A549 (cell line): Measurements from ENCODE around the gene FBXL22. TPM values are rescaled to one million over a fixed set of nuclear protein-coding genes. Genes with fewer than 3 reads are reported as not detected.
A peak's percentile ranks its signal among the peaks of the same experiment; 100 is the strongest.

Experiments
- ATAC-seq, 2 experiments: fragments of 200-7000 bp in 1 of 2; fragments of >200 bp in 1 of 2; cut with Nextera tagmentation in 1 of 2; cut with Tn5 transposase in 1 of 2; 3 replicates each; pipeline versions ENCODE4 v1.8.0 to v1.9.1; 2018 to 2020; ENCODE audit warnings: mild to moderate bottlenecking in 1 of 2, moderate library complexity in 1 of 2
- CTCF ChIA-PET: fragments of 300-600 bp; sonication (Branson Sonifier 250); formaldehyde crosslinking; extraction: SDS; loops from one replicate; lab custom pipeline; 2021; ENCODE audit warnings: antibody characterized with exemption, inconsistent platforms; lab: Yijun Ruan, JAX
- POLR2A ChIA-PET: fragments of 350-600 bp; formaldehyde crosslinking; extraction: SDS; loops from one replicate; lab custom pipeline; 2021; ENCODE audit warnings: antibody characterized with exemption, inconsistent platforms; lab: Yijun Ruan, JAX
- DNase-seq, 2 experiments: peaks; one replicate each; pipeline versions ENCODE4 v3.0.0 to v3.0.0-alpha.2; 2011 to 2016; ENCODE audit warnings: low read depth in 1 of 2, low spot score in 1 of 2
- FAIRE-seq: peaks from 2 replicates; lab custom pipeline; 2011; peaks lifted over from hg19 to GRCh38; lab: Jason Lieb, UNC
- H3K27ac ChIP-seq, 2 experiments: fragments of >200 bp; sonication (Bioruptor Twin); formaldehyde crosslinking; 3 replicates each; pipeline ENCODE4 v1.5.1; 2016 to 2017
- H3K4me1 ChIP-seq: fragments of >200 bp; sonication (Bioruptor Twin); formaldehyde crosslinking; 3 replicates; pipeline ENCODE4 v1.6.1; 2016
- H3K4me2 ChIP-seq: fragments of >200 bp; sonication (Bioruptor Twin); formaldehyde crosslinking; 3 replicates; pipeline ENCODE4 v1.6.1; 2016
- H3K4me3 ChIP-seq: fragments of >200 bp; sonication (Bioruptor Twin); formaldehyde crosslinking; 3 replicates; pipeline ENCODE4 v1.5.1; 2016
- H3K9me3 ChIP-seq: fragments of >200 bp; sonication (Bioruptor Twin); formaldehyde crosslinking; 3 replicates; pipeline ENCODE4 v1.6.1; 2016
- CHD2 ChIP-seq: fragments of 150-350 bp; IDR thresholded peaks from 2 replicates; pipeline ENCODE4 v1.6.1; 2014; ENCODE audit warnings: low read length; ENCODE audit not compliant: partially characterized antibody
- CHD4 ChIP-seq: fragments of 200-600 bp; sonication (generic); IDR thresholded peaks from 2 replicates; pipeline ENCODE4 v1.6.1; 2016; ENCODE audit warnings: antibody characterized with exemption, mild to moderate bottlenecking, borderline replicate concordance
- EHF ChIP-seq: fragments of 250-450 bp; sonication (Bioruptor Pico); IDR thresholded peaks from 2 replicates; pipeline ENCODE4 v1.5.0; 2020; ENCODE audit warnings: mild to moderate bottlenecking
- EHMT2 ChIP-seq: fragments of 200-600 bp; sonication (generic); IDR thresholded peaks from 2 replicates; pipeline ENCODE4 v1.6.1; 2016; ENCODE audit warnings: antibody characterized with exemption, low read depth, mild to moderate bottlenecking, moderate library complexity
- EP300 ChIP-seq, 2 experiments: fragments of >200 bp; sonication (Bioruptor Twin); formaldehyde crosslinking; IDR thresholded peaks; 2 replicates in 1 of 2; 3 replicates in 1 of 2; pipeline ENCODE4 v1.6.1; 2016 to 2017
- ESRRA ChIP-seq: fragments of 150-350 bp; IDR thresholded peaks from 2 replicates; pipeline ENCODE4 v1.6.1; 2014; ENCODE audit warnings: mild to moderate bottlenecking, low read length, borderline replicate concordance
- FOSB ChIP-seq: fragments of 250-450 bp; sonication (Bioruptor Pico); IDR thresholded peaks from 2 replicates; pipeline ENCODE4 v1.5.0; 2020; ENCODE audit warnings: mild to moderate bottlenecking, moderate library complexity
- FOSL2 ChIP-seq, 2 experiments: fragments of 450-650 bp in 1 of 2; fragments of >200 bp in 1 of 2; sonication (Bioruptor Twin) in 1 of 2; formaldehyde crosslinking; IDR thresholded peaks; 2 replicates each; pipeline versions ENCODE4 v1.5.0 to v1.6.1; 2016 to 2020; ENCODE audit warnings: mild to moderate bottlenecking in 1 of 2, moderate library complexity in 1 of 2
- FOXS1 ChIP-seq: fragments of 250-450 bp; sonication (Bioruptor Pico); IDR thresholded peaks from 2 replicates; pipeline ENCODE4 v1.5.0; 2020; ENCODE audit warnings: mild to moderate bottlenecking, moderate library complexity
- HDAC2 ChIP-seq: fragments of 200-600 bp; sonication (generic); IDR thresholded peaks from 2 replicates; pipeline ENCODE4 v1.6.1; 2016
- HEYL ChIP-seq: fragments of 250-450 bp; sonication (Bioruptor Pico); IDR thresholded peaks from 2 replicates; pipeline ENCODE4 v1.8.0; 2021; ENCODE audit warnings: mild to moderate bottlenecking, moderate library complexity
- JUN ChIP-seq, 2 experiments: fragments of >200 bp; sonication (Bioruptor Twin); formaldehyde crosslinking; IDR thresholded peaks; 2 replicates in 1 of 2; 3 replicates in 1 of 2; pipeline ENCODE4 v1.6.1; 2016 to 2017
- JUNB ChIP-seq: fragments of >200 bp; sonication (Bioruptor Twin); formaldehyde crosslinking; IDR thresholded peaks from 2 replicates; pipeline ENCODE4 v1.6.1; 2016
- KDM1A ChIP-seq: fragments of 200-600 bp; sonication (generic); IDR thresholded peaks from 2 replicates; pipeline ENCODE4 v1.6.1; 2016; ENCODE audit warnings: low read depth, mild to moderate bottlenecking
- KDM5A ChIP-seq: fragments of 200-600 bp; sonication (generic); IDR thresholded peaks from 2 replicates; pipeline ENCODE4 v1.6.1; 2016; ENCODE audit warnings: antibody characterized with exemption, mild to moderate bottlenecking
- MAFK ChIP-seq: fragments of 450-650 bp; IDR thresholded peaks from 2 replicates; pipeline ENCODE4 v1.6.1; 2014; ENCODE audit not compliant: partially characterized antibody
- MAZ ChIP-seq: fragments of 150-350 bp; IDR thresholded peaks from 2 replicates; pipeline ENCODE4 v1.6.1; 2014; ENCODE audit warnings: antibody characterized with exemption, low read depth, low read length, borderline replicate concordance
- MYC ChIP-seq: IDR thresholded peaks from 2 replicates; pipeline ENCODE4 v1.6.1; 2012; ENCODE audit warnings: mild to moderate bottlenecking, inconsistent platforms, low read length, improper control_type of control experiment, borderline replicate concordance
- NPAS2 ChIP-seq: fragments of 250-450 bp; sonication (Bioruptor Pico); IDR thresholded peaks from 2 replicates; pipeline ENCODE4 v1.8.0; 2022; ENCODE audit warnings: mild to moderate bottlenecking, moderate library complexity, borderline replicate concordance
- RCOR1 ChIP-seq: fragments of 150-350 bp; IDR thresholded peaks from 2 replicates; pipeline ENCODE4 v1.6.1; 2014; ENCODE audit warnings: antibody characterized with exemption, low read length, low read depth
- RFX5 ChIP-seq: fragments of 450-650 bp; IDR thresholded peaks from 2 replicates; pipeline ENCODE4 v1.7.1; 2014; ENCODE audit warnings: antibody characterized with exemption, mild to moderate bottlenecking, moderate library complexity
- RNF2 ChIP-seq: fragments of 200-600 bp; sonication (generic); IDR thresholded peaks from 2 replicates; pipeline ENCODE4 v1.6.1; 2016; ENCODE audit warnings: low read depth, mild to moderate bottlenecking, antibody characterized with exemption, moderate library complexity, borderline replicate concordance
- ZC3H11A ChIP-seq: fragments of 450-650 bp; IDR thresholded peaks from 2 replicates; pipeline ENCODE4 v1.6.1; 2014; ENCODE audit warnings: antibody characterized with exemption, mild to moderate bottlenecking
- WGBS: methylation state at CpG from one replicate; pipeline ENCODE4 v1.1.6; 2017; ENCODE audit errors: missing lambda C conversion rate; 5-methylcytosine and 5-hydroxymethylcytosine counted together
- polyA plus RNA-seq, 4 experiments: library from polyadenylated mRNA; depleted of rRNA in 3 of 4; stranded (reverse); fragments of >200 nt; fragmentation: RNase III in 1 of 4; extraction: RNeasy Plus Mini Kit Qiagen cat#74134 plus additional on column Dnase treatment in 1 of 4; gene quantifications; 2 replicates in 3 of 4; 3 replicates in 1 of 4; pipeline ENCODE4 v1.2.3, GENCODE V29; 2011 to 2017
- TF ChIP-seq, protein P1 (sequence below): fragments of >200 bp; sonication (Bioruptor Twin); formaldehyde crosslinking; IDR thresholded peaks from 2 replicates; pipeline ENCODE4 v1.6.1; 2016
- TF ChIP-seq, protein P2 (sequence below): fragments of >200 bp; sonication (Bioruptor Twin); formaldehyde crosslinking; IDR thresholded peaks from 3 replicates; pipeline ENCODE4 v1.5.1; 2016
- TF ChIP-seq, protein P3 (sequence below): IDR thresholded peaks from 2 replicates; pipeline ENCODE4 v1.6.1; 2012
- TF ChIP-seq, protein P4 (sequence below): fragments of 200-600 bp; sonication (generic); IDR thresholded peaks from 2 replicates; pipeline ENCODE4 v1.6.1; 2016; ENCODE audit warnings: antibody characterized with exemption, mild to moderate bottlenecking, moderate library complexity
- TF ChIP-seq, protein P5 (sequence below): fragments of 150-350 bp; IDR thresholded peaks from 2 replicates; pipeline ENCODE4 v1.6.1; 2014; ENCODE audit warnings: low read depth, mild to moderate bottlenecking, low read length

FBXL22 gene
- polyA plus RNA-seq, 2 of the 4 experiments (the other 2 are of a cell fraction): 0.18 to 0.23 TPM

DNA sequence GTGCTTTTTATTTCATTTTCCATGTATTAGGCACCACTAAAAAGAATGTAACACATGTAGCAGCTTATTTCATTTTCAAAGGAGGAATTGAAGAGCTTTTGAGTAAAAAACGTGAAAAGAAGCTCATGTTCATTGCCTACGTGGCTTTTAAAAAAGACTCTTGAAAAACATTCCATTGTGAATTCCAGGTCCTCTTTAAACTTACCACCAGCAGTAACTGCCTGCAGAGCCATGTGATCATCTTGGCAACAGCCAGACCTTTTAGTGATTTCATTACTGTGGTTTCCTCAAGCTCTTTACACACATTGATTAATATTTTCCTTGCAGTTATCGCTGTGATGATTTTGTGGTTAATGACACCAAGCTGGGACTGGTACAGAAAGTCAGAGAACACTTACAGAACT, 43.8 kb upstream of the FBXL22 start:
- WGBS: 61% methylated on average over 3 of the region's 3 CpGs
- no peak overlapping the region for H3K27ac ChIP-seq
- H3K9me3 ChIP-seq: no peaks in the 10 kb centered on the region
- ChIA-PET POLR2A (no interaction called here), CTCF (interaction anchor here (0.8 to 2.5 kb wide), 12 partner anchors 12 to 89 kb away, joined by 3 to 14 read pairs (median 4); no protein-coding TSS in a partner anchor)
- no peak overlapping the region for H3K4me3 ChIP-seq
- DNase-seq (no peak), FAIRE-seq (peak; percentile 68), ATAC-seq (peak in 1 of 2 experiments; percentile 36; a peak in 2 of 6 replicates)
- peaks cover 34% of the 10 kb centered on the region for H3K4me1 ChIP-seq
- TF ChIP-seq ESRRA (no peak), FOSL2 (IDR thresholded peaks at IDR 0.05) (no peak), FOSL2 (CRISPR knock-in tag; IDR thresholded peaks at IDR 0.05) (no peak), HEYL (CRISPR knock-in tag) (no peak), FOSB (no peak), RFX5 (no peak), EHF (CRISPR knock-in tag) (no peak), CHD2 (no peak), MYC (no peak), MAZ (no peak), ZC3H11A (no peak), EP300 (IDR thresholded peaks at IDR 0.05) (no peak), JUN (IDR thresholded peaks at IDR 0.05) (no peak), NPAS2 (no peak), EHMT2 (no peak)
- TF ChIP-seq, protein P1, sequence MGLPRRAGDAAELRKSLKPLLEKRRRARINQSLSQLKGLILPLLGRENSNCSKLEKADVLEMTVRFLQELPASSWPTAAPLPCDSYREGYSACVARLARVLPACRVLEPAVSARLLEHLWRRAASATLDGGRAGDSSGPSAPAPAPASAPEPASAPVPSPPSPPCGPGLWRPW: no peak
- TF ChIP-seq, protein P2, sequence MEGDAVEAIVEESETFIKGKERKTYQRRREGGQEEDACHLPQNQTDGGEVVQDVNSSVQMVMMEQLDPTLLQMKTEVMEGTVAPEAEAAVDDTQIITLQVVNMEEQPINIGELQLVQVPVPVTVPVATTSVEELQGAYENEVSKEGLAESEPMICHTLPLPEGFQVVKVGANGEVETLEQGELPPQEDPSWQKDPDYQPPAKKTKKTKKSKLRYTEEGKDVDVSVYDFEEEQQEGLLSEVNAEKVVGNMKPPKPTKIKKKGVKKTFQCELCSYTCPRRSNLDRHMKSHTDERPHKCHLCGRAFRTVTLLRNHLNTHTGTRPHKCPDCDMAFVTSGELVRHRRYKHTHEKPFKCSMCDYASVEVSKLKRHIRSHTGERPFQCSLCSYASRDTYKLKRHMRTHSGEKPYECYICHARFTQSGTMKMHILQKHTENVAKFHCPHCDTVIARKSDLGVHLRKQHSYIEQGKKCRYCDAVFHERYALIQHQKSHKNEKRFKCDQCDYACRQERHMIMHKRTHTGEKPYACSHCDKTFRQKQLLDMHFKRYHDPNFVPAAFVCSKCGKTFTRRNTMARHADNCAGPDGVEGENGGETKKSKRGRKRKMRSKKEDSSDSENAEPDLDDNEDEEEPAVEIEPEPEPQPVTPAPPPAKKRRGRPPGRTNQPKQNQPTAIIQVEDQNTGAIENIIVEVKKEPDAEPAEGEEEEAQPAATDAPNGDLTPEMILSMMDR: no peak
- H3K4me2 ChIP-seq: peak overlapping the region; percentile 21

DNA sequence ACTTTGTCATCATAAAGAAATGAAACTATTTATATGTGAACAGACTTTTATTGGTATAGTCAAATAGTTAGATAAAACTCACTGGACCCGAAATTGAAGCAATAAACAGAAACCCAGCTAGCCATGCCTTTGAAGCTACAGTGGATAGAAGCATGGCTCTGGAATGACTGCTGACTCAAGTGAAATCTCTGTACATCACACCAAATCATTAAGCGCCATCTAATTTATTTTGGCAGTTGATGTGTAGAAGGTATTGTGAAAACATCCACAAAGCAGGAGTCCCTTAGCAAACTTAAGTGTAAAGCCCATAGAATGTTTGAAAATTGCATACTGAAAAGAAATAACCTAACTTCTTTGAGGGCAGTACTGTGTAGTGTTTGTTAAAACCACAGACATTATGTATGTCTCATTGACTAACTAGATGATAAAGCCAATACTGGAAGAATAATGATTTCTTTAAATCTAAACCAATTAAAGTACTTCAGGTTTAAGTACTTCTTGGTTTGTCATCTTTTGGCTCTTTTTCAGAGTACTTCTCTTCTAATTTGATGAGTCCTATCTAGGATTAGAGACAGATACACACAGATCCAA, 42.8 kb upstream of the FBXL22 start:
- peaks cover 34% of the 10 kb centered on the region for H3K4me1 ChIP-seq
- no peak overlapping the region for H3K4me3 ChIP-seq
- H3K4me2 ChIP-seq: no peak overlapping the region
- ATAC-seq: 0 out of 6 replicates have a peak, but pooled peaks of 1 of the 2 experiments have one; percentile 16
- CTCF ChIA-PET: interaction anchor here (0.6 to 2.5 kb wide), 8 partner anchors 8 to 88 kb away, joined by 3 to 14 read pairs (median 7); no protein-coding TSS in a partner anchor
- POLR2A ChIA-PET: no interaction called here
- peak; percentile 95 for FAIRE-seq
- 90% methylated on average over 2 of the region's 2 CpGs for WGBS
- TF ChIP-seq RNF2 (no peak), CHD4 (no peak), FOSL2 (IDR thresholded peaks at IDR 0.05) (no peak), FOSL2 (CRISPR knock-in tag; IDR thresholded peaks at IDR 0.05) (no peak), KDM5A (no peak), JUNB (no peak), MAFK (peak; percentile 50)
- TF ChIP-seq, protein P3, sequence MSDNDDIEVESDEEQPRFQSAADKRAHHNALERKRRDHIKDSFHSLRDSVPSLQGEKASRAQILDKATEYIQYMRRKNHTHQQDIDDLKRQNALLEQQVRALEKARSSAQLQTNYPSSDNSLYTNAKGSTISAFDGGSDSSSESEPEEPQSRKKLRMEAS: no peak
- H3K9me3 ChIP-seq: no peaks in the 10 kb centered on the region
- no peak for DNase-seq
- no peak overlapping the region for H3K27ac ChIP-seq

DNA sequence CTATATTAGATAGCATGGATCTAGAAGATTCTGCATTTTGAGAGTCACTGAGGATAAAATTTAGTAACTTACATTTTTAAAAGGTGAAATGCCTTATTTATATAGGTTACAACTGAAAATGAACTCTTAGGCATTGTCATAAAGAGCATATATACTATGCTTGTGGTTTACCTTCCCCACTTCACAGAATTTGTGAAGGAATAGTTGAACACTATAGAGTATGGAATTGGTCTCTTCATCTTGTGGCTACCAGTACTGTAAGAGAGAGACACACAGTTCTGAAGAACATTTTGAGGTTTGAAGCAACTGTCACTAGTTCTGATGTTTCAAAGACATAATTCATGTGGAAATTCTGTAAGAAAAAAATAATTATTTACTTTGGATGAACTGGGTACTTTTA, 41.7 kb upstream of the FBXL22 start:
- Histone ChIP-seq H3K4me1 (peaks cover 34% of the 10 kb centered on the region), H3K9me3 (no peaks in the 10 kb centered on the region), H3K4me3 (no peak overlapping the region), H3K4me2 (no peak overlapping the region), H3K27ac (no peak overlapping the region)
- ChIA-PET CTCF (interaction anchor here (0.7 to 1.4 kb wide), 3 partner anchors 43 to 266 kb away, joined by 3 to 8 read pairs (median 3); no protein-coding TSS in a partner anchor), POLR2A (no interaction called here)
- peak; percentile 72 for FAIRE-seq
- no peak for DNase-seq
- ATAC-seq: no peak
- no peak for TF ChIP-seq HDAC2
- no peak for TF ChIP-seq KDM1A
- TF ChIP-seq FOSB: no peak
- no peak for TF ChIP-seq FOXS1
- no peak for TF ChIP-seq RFX5
- TF ChIP-seq ESRRA: no peak
- TF ChIP-seq RCOR1: no peak
- TF ChIP-seq, protein P4, sequence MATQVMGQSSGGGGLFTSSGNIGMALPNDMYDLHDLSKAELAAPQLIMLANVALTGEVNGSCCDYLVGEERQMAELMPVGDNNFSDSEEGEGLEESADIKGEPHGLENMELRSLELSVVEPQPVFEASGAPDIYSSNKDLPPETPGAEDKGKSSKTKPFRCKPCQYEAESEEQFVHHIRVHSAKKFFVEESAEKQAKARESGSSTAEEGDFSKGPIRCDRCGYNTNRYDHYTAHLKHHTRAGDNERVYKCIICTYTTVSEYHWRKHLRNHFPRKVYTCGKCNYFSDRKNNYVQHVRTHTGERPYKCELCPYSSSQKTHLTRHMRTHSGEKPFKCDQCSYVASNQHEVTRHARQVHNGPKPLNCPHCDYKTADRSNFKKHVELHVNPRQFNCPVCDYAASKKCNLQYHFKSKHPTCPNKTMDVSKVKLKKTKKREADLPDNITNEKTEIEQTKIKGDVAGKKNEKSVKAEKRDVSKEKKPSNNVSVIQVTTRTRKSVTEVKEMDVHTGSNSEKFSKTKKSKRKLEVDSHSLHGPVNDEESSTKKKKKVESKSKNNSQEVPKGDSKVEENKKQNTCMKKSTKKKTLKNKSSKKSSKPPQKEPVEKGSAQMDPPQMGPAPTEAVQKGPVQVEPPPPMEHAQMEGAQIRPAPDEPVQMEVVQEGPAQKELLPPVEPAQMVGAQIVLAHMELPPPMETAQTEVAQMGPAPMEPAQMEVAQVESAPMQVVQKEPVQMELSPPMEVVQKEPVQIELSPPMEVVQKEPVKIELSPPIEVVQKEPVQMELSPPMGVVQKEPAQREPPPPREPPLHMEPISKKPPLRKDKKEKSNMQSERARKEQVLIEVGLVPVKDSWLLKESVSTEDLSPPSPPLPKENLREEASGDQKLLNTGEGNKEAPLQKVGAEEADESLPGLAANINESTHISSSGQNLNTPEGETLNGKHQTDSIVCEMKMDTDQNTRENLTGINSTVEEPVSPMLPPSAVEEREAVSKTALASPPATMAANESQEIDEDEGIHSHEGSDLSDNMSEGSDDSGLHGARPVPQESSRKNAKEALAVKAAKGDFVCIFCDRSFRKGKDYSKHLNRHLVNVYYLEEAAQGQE: no peak
- TF ChIP-seq, protein P5, sequence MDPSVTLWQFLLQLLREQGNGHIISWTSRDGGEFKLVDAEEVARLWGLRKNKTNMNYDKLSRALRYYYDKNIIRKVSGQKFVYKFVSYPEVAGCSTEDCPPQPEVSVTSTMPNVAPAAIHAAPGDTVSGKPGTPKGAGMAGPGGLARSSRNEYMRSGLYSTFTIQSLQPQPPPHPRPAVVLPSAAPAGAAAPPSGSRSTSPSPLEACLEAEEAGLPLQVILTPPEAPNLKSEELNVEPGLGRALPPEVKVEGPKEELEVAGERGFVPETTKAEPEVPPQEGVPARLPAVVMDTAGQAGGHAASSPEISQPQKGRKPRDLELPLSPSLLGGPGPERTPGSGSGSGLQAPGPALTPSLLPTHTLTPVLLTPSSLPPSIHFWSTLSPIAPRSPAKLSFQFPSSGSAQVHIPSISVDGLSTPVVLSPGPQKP: no peak
- no peak for TF ChIP-seq MAZ
